ENCODE results near the gene IL13RA1. TPM values are rescaled to one million over a fixed set of nuclear protein-coding genes. Genes with fewer than 3 reads are reported as not detected.

IL13RA1 gene
- total RNA-seq, 1 donor from 2014 or later, result 1.1 TPM

- H3K9me3 Mint-ChIP-seq (ENCODE audit: unreplicated experiment), result peaks cover 3% of the 10 kb centered on the region
- H3K4me3 Mint-ChIP-seq (ENCODE audit: unreplicated experiment), result no peak overlapping the region
- TF ChIP-seq CTCF (IDR thresholded peaks at IDR 0.05; ENCODE audit: partially characterized antibody, unreplicated experiment), result no peak
- H3K4me1 Mint-ChIP-seq (ENCODE audit: low read depth, unreplicated experiment), result no peaks in the 10 kb centered on the region
- H3K27ac Mint-ChIP-seq (ENCODE audit: unreplicated experiment), result no peak overlapping the region
- DNase-seq, result no peak
- no peaks in the 10 kb centered on the region for H3K27me3 Mint-ChIP-seq (ENCODE audit: unreplicated experiment)
- no peaks in the 10 kb centered on the region for H3K36me3 Mint-ChIP-seq (ENCODE audit: unreplicated experiment)
Measured at GRCh38 chrX:118773782-118774181, 46.4 kb downstream of the IL13RA1 start.

GRCh38 chrX:118779581-118779980 is 52.2 kb downstream of the IL13RA1 start:
- no peak for DNase-seq
- Mint-ChIP-seq H3K4me3 (ENCODE audit: unreplicated experiment) (no peak overlapping the region), H3K9me3 (ENCODE audit: unreplicated experiment) (no peaks in the 10 kb centered on the region), H3K27me3 (ENCODE audit: unreplicated experiment) (no peaks in the 10 kb centered on the region), H3K4me1 (ENCODE audit: low read depth, unreplicated experiment) (no peaks in the 10 kb centered on the region), H3K36me3 (ENCODE audit: unreplicated experiment) (no peaks in the 10 kb centered on the region), H3K27ac (ENCODE audit: unreplicated experiment) (no peak overlapping the region)
- no peak for TF ChIP-seq CTCF (IDR thresholded peaks at IDR 0.05; ENCODE audit: partially characterized antibody, unreplicated experiment)

- H3K4me1 Mint-ChIP-seq (ENCODE audit: low read depth, unreplicated experiment), result no peaks in the 10 kb centered on the region
- DNase-seq, result no peak
- H3K4me3 Mint-ChIP-seq (ENCODE audit: unreplicated experiment), result no peak overlapping the region
- H3K27me3 Mint-ChIP-seq (ENCODE audit: unreplicated experiment), result no peaks in the 10 kb centered on the region
- H3K36me3 Mint-ChIP-seq (ENCODE audit: unreplicated experiment), result no peaks in the 10 kb centered on the region
- no peak for TF ChIP-seq CTCF (IDR thresholded peaks at IDR 0.05; ENCODE audit: partially characterized antibody, unreplicated experiment)
- H3K9me3 Mint-ChIP-seq (ENCODE audit: unreplicated experiment), result no peaks in the 10 kb centered on the region
- no peak overlapping the region for H3K27ac Mint-ChIP-seq (ENCODE audit: unreplicated experiment)
Measured at GRCh38 chrX:118780509-118780908, 53.1 kb downstream of the IL13RA1 start.

- Mint-ChIP-seq H3K27ac (ENCODE audit: unreplicated experiment) (no peak overlapping the region), H3K4me1 (ENCODE audit: low read depth, unreplicated experiment) (no peaks in the 10 kb centered on the region), H3K27me3 (ENCODE audit: unreplicated experiment) (no peaks in the 10 kb centered on the region), H3K4me3 (ENCODE audit: unreplicated experiment) (no peak overlapping the region), H3K9me3 (ENCODE audit: unreplicated experiment) (no peaks in the 10 kb centered on the region), H3K36me3 (ENCODE audit: unreplicated experiment) (no peaks in the 10 kb centered on the region)
- DNase-seq, result no peak
- no peak for TF ChIP-seq CTCF (IDR thresholded peaks at IDR 0.05; ENCODE audit: partially characterized antibody, unreplicated experiment)
Measured at GRCh38 chrX:118780911-118781310, 53.5 kb downstream of the IL13RA1 start.

- Mint-ChIP-seq H3K4me3 (ENCODE audit: unreplicated experiment) (no peak overlapping the region), H3K27ac (ENCODE audit: unreplicated experiment) (no peak overlapping the region), H3K9me3 (ENCODE audit: unreplicated experiment) (no peaks in the 10 kb centered on the region), H3K4me1 (ENCODE audit: low read depth, unreplicated experiment) (no peaks in the 10 kb centered on the region), H3K36me3 (ENCODE audit: unreplicated experiment) (no peaks in the 10 kb centered on the region), H3K27me3 (ENCODE audit: unreplicated experiment) (no peaks in the 10 kb centered on the region)
- no peak for TF ChIP-seq CTCF (IDR thresholded peaks at IDR 0.05; ENCODE audit: partially characterized antibody, unreplicated experiment)
- no peak for DNase-seq
Measured at GRCh38 chrX:118795528-118796280, 68.3 kb downstream of the IL13RA1 start.
